Panc1 (cell line): ENCODE data around the gene XNDC1N. TPM values are rescaled to one million over a fixed set of nuclear protein-coding genes. Genes with fewer than 3 reads are reported as not detected.

Experiments
- ATAC-seq: fragments of 200-7000 bp; cut with Tn5 transposase; 2 replicates; pipeline ENCODE4 v1.9.1; 2020; ENCODE audit warnings: mild to moderate bottlenecking, moderate library complexity
- BruUV-seq: library from RNA; stranded (reverse); fragments of 400-500 nt; replicated peaks from 2 replicates; lab custom pipeline; 2021; lab: Mats Ljungman, UMichigan
- CTCF ChIA-PET: fragments of 300-600 bp; sonication (Branson Sonifier 250); formaldehyde crosslinking; loops from one replicate; lab custom pipeline; 2022; ENCODE audit warnings: antibody characterized with exemption; lab: Charles Lee
- POLR2A ChIA-PET: fragments of 300-600 bp; sonication (Branson Sonifier 250); formaldehyde crosslinking; loops from one replicate; lab custom pipeline; 2022; ENCODE audit warnings: antibody characterized with exemption; lab: Charles Lee
- DNase-seq: peaks from one replicate; pipeline ENCODE4 v3.0.0-alpha.2; 2010; ENCODE audit warnings: low read depth, low spot score
- H3K27ac ChIP-seq: 2 replicates; pipeline ENCODE4 v1.5.1; 2011; ENCODE audit warnings: mild to moderate bottlenecking, low read length, inconsistent platforms
- H3K27me3 ChIP-seq: fragments of 200-500 bp; sonication (Bioruptor generic); 2 replicates; pipeline ENCODE4 v1.6.0; 2014; ENCODE audit warnings: low read length, inconsistent platforms; ENCODE audit not compliant: control insufficient read depth, insufficient read depth
- H3K36me3 ChIP-seq: fragments of 200-500 bp; sonication (Bioruptor generic); 2 replicates; pipeline ENCODE4 v1.5.1; 2014; ENCODE audit warnings: inconsistent platforms, mild to moderate bottlenecking, low read length, moderate library complexity; ENCODE audit not compliant: control insufficient read depth, insufficient read depth
- H3K4me1 ChIP-seq: 2 replicates; pipeline ENCODE4 v1.5.1; 2011; ENCODE audit warnings: inconsistent platforms, mild to moderate bottlenecking, low read length, moderate library complexity; ENCODE audit not compliant: control insufficient read depth, insufficient read depth
- H3K4me3 ChIP-seq, 2 experiments: 2 replicates each; pipeline ENCODE4 v1.5.1; 2011 to 2012; ENCODE audit warnings: low read depth in 2 of 2, low read length in 2 of 2, mild to moderate bottlenecking in 2 of 2, inconsistent platforms in 1 of 2, moderate library complexity in 1 of 2
- H3K9me3 ChIP-seq: fragments of 200-500 bp; sonication (Bioruptor generic); 2 replicates; pipeline ENCODE4 v1.5.1; 2014; ENCODE audit warnings: low read depth, mild to moderate bottlenecking, inconsistent platforms, low read length, moderate library complexity; ENCODE audit not compliant: control insufficient read depth, insufficient read depth
- CTCF ChIP-seq: fragments of 450-650 bp; IDR thresholded peaks from 2 replicates; pipeline ENCODE4 v1.5.1; 2017; ENCODE audit warnings: mild to moderate bottlenecking
- POLR2AphosphoS5 ChIP-seq: IDR thresholded peaks from 2 replicates; pipeline ENCODE4 v1.6.1; 2012; ENCODE audit warnings: mild to moderate bottlenecking, low read depth, low read length, moderate library complexity
- REST ChIP-seq, 2 experiments: IDR thresholded peaks; 2 replicates each; pipeline ENCODE4 v1.6.1; 2011 to 2012; ENCODE audit warnings: low read depth in 2 of 2, control low read depth in 1 of 2, low read length in 1 of 2, mild to moderate bottlenecking in 1 of 2, moderate library complexity in 1 of 2; ENCODE audit not compliant: insufficient read depth in 1 of 2
- SIN3A ChIP-seq: IDR thresholded peaks from 2 replicates; pipeline ENCODE4 v1.6.1; 2012; ENCODE audit warnings: low read depth, mild to moderate bottlenecking, low read length, moderate library complexity, borderline replicate concordance; ENCODE audit not compliant: insufficient read depth
- TCF7L2 ChIP-seq: IDR thresholded peaks from 2 replicates; pipeline ENCODE4 v1.6.1; 2011; ENCODE audit warnings: mild to moderate bottlenecking, low read depth, low read length, inconsistent platforms
- in situ Hi-C: cut with HindIII; loops from 2 replicates; pipeline ENCODE4 v1.10.0; 2016; ENCODE audit warnings: low sequenced_read_pairs, low pct_unique_long_range_greater_than_20kb
- intact Hi-C: fragments of 100-400 bp; cut with micrococcal nuclease; formaldehyde crosslinking; loops from one replicate; pipeline ENCODE4 v1.10.0; 2022; ENCODE audit not compliant: unreplicated experiment
- total RNA-seq: library from RNA; stranded (reverse); gene quantifications from one replicate; pipeline ENCODE4 v1.2.1, GENCODE V29; 2021; ENCODE audit not compliant: unreplicated experiment

XNDC1N gene
- total RNA-seq, 1 experiment from 2014 or later = 11.5 TPM

- Histone ChIP-seq H3K27ac (peak within 1 kb of the TSS; percentile 100), H3K9me3 (no peaks in the 10 kb centered on the region), H3K4me3 (peak within 1 kb of the TSS; percentile 90 to 92), H3K27me3 (no peaks in the 10 kb centered on the region), H3K36me3 (no peaks in the 10 kb centered on the region; the same call in 1 of the 2 replicates), H3K4me1 (peaks cover 23% of the 10 kb centered on the region)
- BruUV-seq = no TSS peak
- intact Hi-C loops (no loop called here), in situ Hi-C loops (no loop called here)
- TF ChIP-seq POLR2AphosphoS5 (peak; percentile 91), REST (IDR thresholded peaks at IDR 0.05; ENCODE audit: insufficient read depth in 1 of 2, low read depth in 2 of 2, low read length in 1 of 2) (no peak), CTCF (no peak), SIN3A (peak; percentile 94)
- ATAC-seq (peak; percentile 98), DNase-seq (peak; percentile 95)
- POLR2A ChIA-PET = interaction anchor here (0.5 kb wide), 1 partner anchor 87 kb away, joined by 5 read pairs; no protein-coding TSS in a partner anchor
- CTCF ChIA-PET = interaction anchor here (0.7 kb wide), 1 partner anchor 670 kb away, joined by 3 read pairs; no protein-coding TSS in a partner anchor
These were observed 496 bp upstream of the XNDC1N start, which contains the start of gene RNF121 for GRCh38 chr11:71928737-71929443. TSS of gene RNF121 (plus strand) at chr11:71929046. CDS start at chr11:71929062, 16 bp downstream.

- no peaks in the 10 kb centered on the region for H3K27me3 ChIP-seq
- TF ChIP-seq CTCF (no peak), REST (IDR thresholded peaks at IDR 0.05; ENCODE audit: insufficient read depth in 1 of 2, low read depth in 2 of 2, low read length in 1 of 2) (no peak), SIN3A (no peak), TCF7L2 (no peak), POLR2AphosphoS5 (no peak)
- no peaks in the 10 kb centered on the region for H3K9me3 ChIP-seq
- H3K36me3 ChIP-seq = 0 out of 2 replicates have a peak, but pooled peaks cover 3% of the 10 kb centered on the region
- ChIA-PET POLR2A (no interaction called here), CTCF (no interaction called here)
- DNase-seq (no peak), ATAC-seq (no peak)
- no peak overlapping the region for H3K4me3 ChIP-seq
- in situ Hi-C loops = no loop called here
- intact Hi-C loops = no loop called here
- no peaks in the 10 kb centered on the region for H3K4me1 ChIP-seq
- no peak overlapping the region for H3K27ac ChIP-seq
- no TSS peak for BruUV-seq
These were observed 10.7 kb downstream of the XNDC1N start for GRCh38 chr11:71917646-71918140.
